ENCODE results near the gene HNRNPH2.
A peak's percentile ranks its signal among the peaks of the same experiment; 100 is the strongest.

The HNRNPH2 gene

DNA sequence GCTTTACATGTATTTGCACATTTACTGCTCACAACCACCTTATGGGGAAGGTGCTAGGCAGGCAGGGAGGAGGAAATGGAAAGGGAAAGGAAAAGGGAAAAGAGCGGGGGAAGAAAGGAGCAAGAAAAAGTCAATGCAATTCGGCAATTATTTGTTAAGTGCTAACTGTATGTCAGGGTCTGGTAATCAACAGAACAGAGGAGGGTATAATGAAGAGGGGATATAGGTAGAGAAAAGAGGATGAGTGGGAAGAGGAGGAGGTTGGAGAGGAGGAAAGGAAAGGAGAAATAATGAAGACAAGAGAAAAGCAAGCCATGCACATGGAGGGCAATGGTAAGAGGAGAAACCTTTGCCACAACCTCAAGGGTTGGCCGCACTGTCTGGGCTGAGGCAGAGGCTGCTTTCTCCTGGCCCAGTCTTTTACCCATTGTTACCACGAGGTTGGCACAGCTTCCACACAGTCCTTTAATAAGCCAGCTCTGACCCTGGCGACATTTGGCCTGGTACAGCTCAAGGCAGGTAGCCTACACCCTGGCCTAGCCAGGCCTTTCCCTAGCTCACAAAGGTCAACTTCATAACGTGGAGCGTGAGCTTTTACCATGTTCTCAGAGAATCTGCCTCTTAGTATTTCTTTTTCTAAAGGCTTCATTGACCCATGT is 22.9 kb upstream of the HNRNPH2 start:
- no peak for DNase-seq (ENCODE audit: low read depth)
- peaks cover 23% of the 10 kb centered on the region for H3K27me3 ChIP-seq (replicated peaks; ENCODE audit: control insufficient read depth, insufficient read depth, low read length)

DNA sequence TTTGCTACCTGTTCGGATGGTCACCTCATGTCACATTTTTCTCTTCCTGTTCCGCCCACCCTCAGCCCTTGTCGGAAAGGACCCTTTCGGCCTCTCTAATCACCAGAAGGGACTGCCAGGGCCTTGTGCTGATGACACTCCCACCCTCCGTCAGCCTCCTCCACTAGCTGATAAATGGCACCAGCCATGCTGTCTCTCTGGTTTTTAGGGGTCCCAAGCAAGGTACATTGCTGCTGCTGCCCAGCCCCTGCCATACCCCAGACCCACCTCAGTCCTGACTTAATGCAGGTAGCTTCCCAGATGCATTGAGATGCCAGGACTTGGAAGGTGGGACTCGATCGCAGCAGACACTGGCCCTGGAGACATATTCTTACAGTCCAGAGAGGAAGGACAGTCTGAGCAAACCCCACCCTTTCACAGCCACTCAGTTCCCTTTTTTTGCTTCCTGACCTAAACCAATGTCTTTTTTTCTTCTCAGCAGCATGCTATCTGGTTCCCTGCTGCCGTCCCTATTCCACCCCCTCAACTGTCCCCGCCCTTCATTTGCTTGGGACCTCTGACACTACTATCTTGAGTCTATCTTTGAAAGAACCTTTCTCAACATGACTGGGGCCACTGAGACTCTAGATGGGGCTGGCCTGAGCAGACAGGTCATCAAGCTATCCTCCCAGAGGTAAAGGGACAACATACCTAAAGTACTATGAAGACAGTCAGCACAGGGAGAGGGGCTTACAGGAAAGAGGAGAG is 22.1 kb upstream of the HNRNPH2 start, which contains the start of gene BTK:
Gene BTK (minus strand): TSS at position 397 of the 747 bp plus-strand sequence. CDS start 10,907 bp downstream, outside the sequence.
- Histone ChIP-seq H3K36me3 (ENCODE audit: control insufficient read depth, insufficient read depth, low read length, severe bottlenecking) (no peaks in the 10 kb centered on the region), H3K9ac (ENCODE audit: low read length) (no peak within 1 kb of the TSS), H3K4me1 (ENCODE audit: control insufficient read depth, insufficient read depth, low read length) (no peaks in the 10 kb centered on the region), H3K4me3 (ENCODE audit: low read length) (no peak within 1 kb of the TSS), H3K9me3 (ENCODE audit: control insufficient read depth, low read length) (no peaks in the 10 kb centered on the region), H3K27me3 (replicated peaks; ENCODE audit: control insufficient read depth, insufficient read depth, low read length) (peaks cover 23% of the 10 kb centered on the region)
- no peak for DNase-seq (ENCODE audit: low read depth)

More for the DNA sequence above, 22.9 kb upstream of the HNRNPH2 start:
- no peak overlapping the region for H3K4me3 ChIP-seq (ENCODE audit: low read length)
- H3K36me3 ChIP-seq (ENCODE audit: control insufficient read depth, insufficient read depth, low read length, severe bottlenecking): no peaks in the 10 kb centered on the region
- H3K9me3 ChIP-seq (ENCODE audit: control insufficient read depth, low read length): no peaks in the 10 kb centered on the region
- no peaks in the 10 kb centered on the region for H3K4me1 ChIP-seq (ENCODE audit: control insufficient read depth, insufficient read depth, low read length)
- H3K9ac ChIP-seq (ENCODE audit: low read length): no peak overlapping the region

DNA sequence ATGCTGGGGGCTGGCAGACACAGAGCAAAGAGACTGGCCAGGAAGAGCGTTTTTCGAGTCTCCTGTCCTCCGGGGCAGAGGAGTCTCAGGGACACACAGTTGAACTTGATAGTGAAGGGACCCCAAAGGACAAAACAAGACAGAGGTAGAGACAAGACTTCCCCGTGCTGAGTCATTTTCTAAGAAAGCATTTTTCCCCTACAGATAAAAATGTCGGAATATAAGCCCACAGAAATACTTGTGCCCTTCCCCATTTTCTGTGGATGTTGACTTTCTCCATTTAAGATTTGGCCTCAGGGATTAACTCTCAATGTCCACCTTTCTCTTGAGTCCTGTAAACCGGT is 21.5 kb upstream of the HNRNPH2 start:
- no peak overlapping the region for H3K4me3 ChIP-seq (ENCODE audit: low read length)
- no peaks in the 10 kb centered on the region for H3K36me3 ChIP-seq (ENCODE audit: control insufficient read depth, insufficient read depth, low read length, severe bottlenecking)
- no peaks in the 10 kb centered on the region for H3K9me3 ChIP-seq (ENCODE audit: control insufficient read depth, low read length)
- H3K27me3 ChIP-seq (replicated peaks; ENCODE audit: control insufficient read depth, insufficient read depth, low read length): peaks cover 23% of the 10 kb centered on the region
- H3K9ac ChIP-seq (ENCODE audit: low read length): no peak overlapping the region
- DNase-seq (ENCODE audit: low read depth): no peak
- H3K4me1 ChIP-seq (ENCODE audit: control insufficient read depth, insufficient read depth, low read length): no peaks in the 10 kb centered on the region

DNA sequence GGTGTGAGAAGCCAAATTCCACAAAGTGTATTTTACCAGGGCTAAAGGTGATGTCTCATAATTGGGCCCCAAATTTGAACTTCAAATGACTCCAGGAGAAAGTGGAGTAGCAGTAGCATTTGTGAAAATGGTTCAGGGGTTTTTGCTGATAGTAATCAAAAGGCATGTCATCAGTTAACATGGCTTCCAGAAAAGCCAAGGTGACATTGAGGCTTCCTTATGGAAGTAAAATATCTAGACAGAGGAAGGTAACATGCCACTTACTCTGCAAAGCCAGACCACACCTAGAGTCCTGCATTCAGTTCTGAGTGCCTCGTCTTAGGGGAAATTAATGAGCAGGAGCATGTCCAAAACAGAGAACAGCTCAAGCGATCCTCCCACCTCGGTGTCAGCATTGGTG is 19.4 kb upstream of the HNRNPH2 start:
- Histone ChIP-seq H3K27me3 (replicated peaks; ENCODE audit: control insufficient read depth, insufficient read depth, low read length) (peaks cover 23% of the 10 kb centered on the region), H3K4me1 (ENCODE audit: control insufficient read depth, insufficient read depth, low read length) (peaks cover 10% of the 10 kb centered on the region), H3K9ac (ENCODE audit: low read length) (no peak overlapping the region), H3K36me3 (ENCODE audit: control insufficient read depth, insufficient read depth, low read length, severe bottlenecking) (peaks cover 11% of the 10 kb centered on the region), H3K9me3 (ENCODE audit: control insufficient read depth, low read length) (no peaks in the 10 kb centered on the region), H3K4me3 (ENCODE audit: low read length) (no peak overlapping the region)
- no peak for DNase-seq (ENCODE audit: low read depth)

DNA sequence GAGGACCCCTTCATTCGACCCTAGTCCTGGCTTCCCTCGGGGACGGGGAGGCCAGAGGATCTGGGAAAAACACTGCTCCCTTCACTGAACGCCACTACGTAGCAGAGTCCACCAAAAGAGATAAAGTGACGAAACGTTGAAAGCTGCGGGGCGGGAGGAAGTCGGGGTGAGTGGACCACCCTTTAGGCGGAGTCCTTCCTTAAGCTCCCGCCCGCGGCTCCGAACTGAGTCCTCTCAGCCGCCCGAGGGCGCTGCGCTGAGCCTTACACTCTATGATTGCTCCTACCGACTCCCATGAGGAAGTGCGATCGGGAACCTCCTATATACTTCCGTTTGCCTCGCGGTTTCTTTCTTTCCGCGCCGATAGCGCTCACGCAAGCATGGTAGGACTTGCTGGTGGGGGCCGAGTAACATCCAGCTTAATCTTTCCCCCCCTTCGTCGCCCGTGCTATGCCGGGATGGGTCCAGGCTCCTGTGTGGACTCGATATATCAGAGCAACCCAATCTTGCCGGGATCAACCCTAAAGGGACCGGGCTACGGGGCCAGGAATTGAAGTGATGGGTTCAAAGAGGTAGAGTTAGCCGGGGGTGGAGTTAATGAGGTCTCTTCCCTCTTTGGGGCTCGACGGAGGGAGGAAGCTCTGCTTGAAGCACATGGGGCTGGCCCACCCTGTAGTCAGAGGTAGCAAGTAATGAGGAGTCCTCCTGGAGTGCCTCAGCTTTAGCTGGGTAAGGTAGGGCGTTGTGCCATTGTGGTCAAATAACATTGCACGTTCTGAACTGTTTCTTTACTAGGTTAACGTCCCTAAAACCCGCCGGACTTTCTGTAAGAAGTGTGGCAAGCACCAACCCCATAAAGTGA is 17.1 kb upstream of the HNRNPH2 start, which contains the start of gene RPL36A:
Gene RPL36A (plus strand): TSS at position 348 of the 862 bp plus-strand sequence. CDS start 33 bp downstream, at position 381.
- Histone ChIP-seq H3K9me3 (ENCODE audit: control insufficient read depth, low read length) (no peaks in the 10 kb centered on the region), H3K27me3 (replicated peaks; ENCODE audit: control insufficient read depth, insufficient read depth, low read length) (peaks cover 17% of the 10 kb centered on the region)

DNA sequence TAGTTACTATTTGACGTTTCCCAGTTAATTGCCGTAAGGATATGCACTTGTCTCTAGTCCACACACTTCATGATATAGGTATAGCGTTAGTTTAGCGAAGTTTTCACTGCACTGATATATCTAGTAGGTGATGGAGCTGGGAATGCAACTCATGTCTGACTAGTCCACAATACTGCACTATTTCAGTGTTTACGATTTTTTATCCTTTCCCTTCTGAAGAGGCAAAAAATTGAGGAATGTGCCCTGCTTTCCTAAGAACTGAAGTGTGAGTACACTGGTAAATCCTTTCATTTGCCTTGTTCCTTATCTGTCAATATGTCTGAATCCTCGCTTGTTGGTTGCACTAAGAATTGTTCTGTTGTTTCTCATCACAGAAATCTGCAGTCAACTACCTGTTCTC is 16.2 kb upstream of the HNRNPH2 start:
- Histone ChIP-seq H3K4me3 (ENCODE audit: low read length) (peak overlapping the region; percentile 88), H3K9me3 (ENCODE audit: control insufficient read depth, low read length) (no peaks in the 10 kb centered on the region), H3K4me1 (ENCODE audit: control insufficient read depth, insufficient read depth, low read length) (peaks cover 16% of the 10 kb centered on the region), H3K9ac (ENCODE audit: low read length) (peak overlapping the region; percentile 88), H3K36me3 (ENCODE audit: control insufficient read depth, insufficient read depth, low read length, severe bottlenecking) (peaks cover 26% of the 10 kb centered on the region), H3K27me3 (replicated peaks; ENCODE audit: control insufficient read depth, insufficient read depth, low read length) (peaks cover 12% of the 10 kb centered on the region)
- DNase-seq (ENCODE audit: low read depth): no peak

More for the DNA sequence above, 17.1 kb upstream of the HNRNPH2 start, which contains the start of gene RPL36A:
- peaks cover 20% of the 10 kb centered on the region for H3K36me3 ChIP-seq (ENCODE audit: control insufficient read depth, insufficient read depth, low read length, severe bottlenecking)
- DNase-seq (ENCODE audit: low read depth): peak; percentile 92
- peaks cover 14% of the 10 kb centered on the region for H3K4me1 ChIP-seq (ENCODE audit: control insufficient read depth, insufficient read depth, low read length)
- peak within 1 kb of the TSS; percentile 88 for H3K4me3 ChIP-seq (ENCODE audit: low read length)
- H3K9ac ChIP-seq (ENCODE audit: low read length): peak within 1 kb of the TSS; percentile 88

DNA sequence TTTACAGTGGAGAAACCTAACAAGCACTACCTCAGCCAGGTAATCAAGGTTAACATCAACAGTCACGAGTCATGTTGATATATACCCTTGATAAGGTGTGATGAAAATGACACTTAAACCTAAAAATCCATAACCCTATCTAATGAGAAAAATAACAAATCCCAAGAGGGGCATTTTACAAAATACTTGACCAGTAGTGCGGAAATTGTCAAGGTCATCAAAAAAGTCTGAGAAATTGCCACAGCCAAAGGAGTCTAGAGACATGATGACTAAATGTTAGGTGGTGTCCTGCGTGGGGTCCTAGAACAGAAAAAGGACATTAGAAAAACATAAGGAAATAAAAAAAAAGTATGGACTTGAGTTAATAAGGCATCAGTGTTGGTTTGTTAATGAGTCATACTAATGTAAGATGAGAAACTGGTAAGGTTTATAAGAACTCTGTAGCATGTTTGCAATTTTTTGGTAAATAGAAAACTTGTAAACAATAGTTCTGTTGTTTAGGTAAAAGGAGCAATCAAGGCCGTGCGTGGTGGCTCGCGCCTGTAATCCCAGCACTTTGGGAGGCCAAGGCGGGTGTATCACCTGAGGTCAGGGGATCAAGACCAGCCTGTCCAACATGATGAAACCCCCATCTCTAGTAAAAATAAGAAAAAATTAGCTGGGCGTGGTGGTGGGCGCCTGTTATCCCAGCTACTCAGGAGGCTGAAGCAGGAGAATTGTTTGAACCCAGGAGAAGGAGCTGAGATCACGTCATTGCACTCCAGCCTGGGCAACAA is 14.3 kb upstream of the HNRNPH2 start:
- no peaks in the 10 kb centered on the region for H3K9me3 ChIP-seq (ENCODE audit: control insufficient read depth, low read length)
- no peak overlapping the region for H3K9ac ChIP-seq (ENCODE audit: low read length)
- no peak for DNase-seq (ENCODE audit: low read depth)
- peaks cover 11% of the 10 kb centered on the region for H3K27me3 ChIP-seq (replicated peaks; ENCODE audit: control insufficient read depth, insufficient read depth, low read length)
- peaks cover 16% of the 10 kb centered on the region for H3K4me1 ChIP-seq (ENCODE audit: control insufficient read depth, insufficient read depth, low read length)
- peaks cover 26% of the 10 kb centered on the region for H3K36me3 ChIP-seq (ENCODE audit: control insufficient read depth, insufficient read depth, low read length, severe bottlenecking)
- no peak overlapping the region for H3K4me3 ChIP-seq (ENCODE audit: low read length)

DNA sequence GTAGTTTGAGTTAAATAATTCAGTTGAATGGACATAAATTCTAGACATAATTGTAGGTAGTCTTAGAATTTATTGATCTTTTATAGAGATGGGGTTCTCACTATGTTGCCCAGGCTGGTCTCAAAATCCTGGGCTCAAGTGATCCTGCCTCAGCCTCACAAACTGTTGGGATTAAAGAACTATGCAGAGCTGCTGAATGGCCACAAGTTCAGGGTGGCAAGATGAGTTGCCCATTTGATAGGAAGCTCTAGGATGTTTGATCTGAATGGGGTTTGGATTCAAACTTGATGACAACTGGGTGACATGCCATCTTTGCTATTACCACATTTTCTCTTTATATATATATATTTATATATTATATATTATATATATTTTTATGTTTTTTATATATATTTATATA is 13.7 kb upstream of the HNRNPH2 start:
- Histone ChIP-seq H3K9me3 (ENCODE audit: control insufficient read depth, low read length) (no peaks in the 10 kb centered on the region), H3K36me3 (ENCODE audit: control insufficient read depth, insufficient read depth, low read length, severe bottlenecking) (peaks cover 26% of the 10 kb centered on the region), H3K27me3 (replicated peaks; ENCODE audit: control insufficient read depth, insufficient read depth, low read length) (peaks cover 11% of the 10 kb centered on the region), H3K9ac (ENCODE audit: low read length) (no peak overlapping the region), H3K4me3 (ENCODE audit: low read length) (no peak overlapping the region), H3K4me1 (ENCODE audit: control insufficient read depth, insufficient read depth, low read length) (peaks cover 16% of the 10 kb centered on the region)
- DNase-seq (ENCODE audit: low read depth): no peak

DNA sequence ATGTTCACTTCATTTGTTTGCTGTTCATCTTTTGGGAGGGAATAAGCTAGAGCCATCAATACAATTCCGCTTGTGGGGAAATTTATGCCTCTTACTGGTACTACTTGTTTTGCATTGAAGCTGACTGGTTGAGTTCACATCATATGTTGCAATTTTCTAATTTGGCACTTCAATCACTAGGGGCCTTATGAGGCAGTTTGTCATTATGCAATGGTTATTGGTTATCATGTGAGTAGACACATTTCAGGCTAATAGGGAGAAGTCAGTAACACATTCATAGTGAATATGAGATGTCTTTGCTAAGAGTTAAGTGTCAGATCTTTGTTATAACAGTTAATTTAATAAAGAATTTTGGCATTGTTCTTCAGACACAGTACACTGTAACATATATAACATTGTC is 12.2 kb upstream of the HNRNPH2 start:
- Histone ChIP-seq H3K27me3 (replicated peaks; ENCODE audit: control insufficient read depth, insufficient read depth, low read length) (peaks cover 7% of the 10 kb centered on the region), H3K9me3 (ENCODE audit: control insufficient read depth, low read length) (no peaks in the 10 kb centered on the region), H3K9ac (ENCODE audit: low read length) (no peak overlapping the region), H3K4me1 (ENCODE audit: control insufficient read depth, insufficient read depth, low read length) (peaks cover 16% of the 10 kb centered on the region), H3K4me3 (ENCODE audit: low read length) (no peak overlapping the region), H3K36me3 (ENCODE audit: control insufficient read depth, insufficient read depth, low read length, severe bottlenecking) (peaks cover 26% of the 10 kb centered on the region)
- DNase-seq (ENCODE audit: low read depth): peak; percentile 48

DNA sequence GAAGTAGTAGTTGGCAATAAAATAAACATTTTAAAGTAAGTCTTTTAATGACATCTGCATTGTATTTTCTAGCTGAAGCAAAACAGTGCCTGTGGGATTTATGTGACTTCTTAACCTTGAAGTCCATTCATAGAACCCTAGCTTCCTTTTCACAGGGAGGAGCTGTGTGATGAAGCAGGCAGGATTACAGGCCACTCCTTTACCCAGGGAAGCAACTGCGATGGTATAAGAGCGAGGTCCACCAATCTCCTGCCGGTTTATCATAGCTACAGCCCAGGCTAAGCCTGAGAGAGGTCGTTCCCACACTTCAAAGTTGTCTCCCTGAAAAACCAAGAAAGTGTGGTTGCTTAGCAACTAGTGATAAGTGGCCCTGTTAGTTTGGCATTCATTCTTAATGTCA is 10.2 kb upstream of the HNRNPH2 start:
- Histone ChIP-seq H3K27me3 (replicated peaks; ENCODE audit: control insufficient read depth, insufficient read depth, low read length) (peaks cover 7% of the 10 kb centered on the region), H3K4me1 (ENCODE audit: control insufficient read depth, insufficient read depth, low read length) (peaks cover 6% of the 10 kb centered on the region), H3K9ac (ENCODE audit: low read length) (no peak overlapping the region), H3K9me3 (ENCODE audit: control insufficient read depth, low read length) (no peaks in the 10 kb centered on the region), H3K4me3 (ENCODE audit: low read length) (no peak overlapping the region), H3K36me3 (ENCODE audit: control insufficient read depth, insufficient read depth, low read length, severe bottlenecking) (peaks cover 21% of the 10 kb centered on the region)
- DNase-seq (ENCODE audit: low read depth): no peak
